Calu3 (cell line): ENCODE measurements around the gene DHX58. TPM values are rescaled to one million over a fixed set of nuclear protein-coding genes. Genes with fewer than 3 reads are reported as not detected.

ENCODE experiments used
- BruUV-seq: library from RNA; stranded (reverse); fragments of 400-500 nt; replicated peaks from 2 replicates; lab custom pipeline; 2021; lab: Mats Ljungman, UMichigan
- CTCF ChIA-PET: fragments of 300-600 bp; sonication (Branson Sonifier 250); formaldehyde crosslinking; loops from one replicate; lab custom pipeline; 2022; ENCODE audit warnings: antibody characterized with exemption; lab: Charles Lee
- DNase-seq: peaks from one replicate; pipeline ENCODE4 v3.0.0; 2022
- H3K27ac Mint-ChIP-seq: one replicate; pipeline ENCODE4 v1.8.0; 2022; ENCODE audit warnings: mixed read lengths; ENCODE audit not compliant: unreplicated experiment
- H3K27me3 Mint-ChIP-seq: one replicate; pipeline ENCODE4 v1.8.0; 2022; ENCODE audit warnings: mixed read lengths; ENCODE audit not compliant: unreplicated experiment
- H3K36me3 Mint-ChIP-seq: one replicate; pipeline ENCODE4 v1.8.0; 2022; ENCODE audit warnings: mild to moderate bottlenecking, moderate library complexity, mixed read lengths; ENCODE audit not compliant: insufficient read depth, unreplicated experiment
- H3K4me1 Mint-ChIP-seq: one replicate; pipeline ENCODE4 v1.8.0; 2022; ENCODE audit warnings: mild to moderate bottlenecking, low read depth, mixed read lengths; ENCODE audit not compliant: unreplicated experiment
- H3K4me3 Mint-ChIP-seq: one replicate; pipeline ENCODE4 v1.8.0; 2022; ENCODE audit warnings: mild to moderate bottlenecking, low read depth, moderate library complexity, mixed read lengths; ENCODE audit not compliant: unreplicated experiment
- H3K9me3 Mint-ChIP-seq: one replicate; pipeline ENCODE4 v1.8.0; 2022; ENCODE audit warnings: low read depth, mixed read lengths; ENCODE audit not compliant: unreplicated experiment
- CTCF ChIP-seq: fragments of 200-600 bp; IDR thresholded peaks from one replicate; pipeline ENCODE4 v1.8.0; 2022; ENCODE audit warnings: antibody characterized with exemption; ENCODE audit not compliant: unreplicated experiment
- intact Hi-C: fragments of 100-400 bp; cut with micrococcal nuclease; formaldehyde crosslinking; loops from one replicate; pipeline ENCODE4 v1.10.0; 2022; ENCODE audit not compliant: unreplicated experiment
- total RNA-seq: library from RNA; stranded (reverse); gene quantifications from 2 replicates; pipeline ENCODE4 v1.2.3, GENCODE V29; 2022

DHX58 gene
- total RNA-seq, 1 experiment from 2014 or later, result 45.6 TPM

GRCh38 chr17:42055496-42055895 is 57.0 kb downstream of the DHX58 start:
- Mint-ChIP-seq H3K9me3 (no peaks in the 10 kb centered on the region), H3K4me3 (no peak overlapping the region), H3K4me1 (peaks cover 7% of the 10 kb centered on the region), H3K36me3 (peaks cover 8% of the 10 kb centered on the region), H3K27ac (no peak overlapping the region), H3K27me3 (peaks cover 77% of the 10 kb centered on the region)
- BruUV-seq, result no TSS peak
- CTCF ChIA-PET, result interaction anchor here (0.5 to 1.5 kb wide), 4 partner anchors 10 to 1992 kb away, joined by 4 to 6 read pairs (median 6); partner anchors contain the start of genes CNP and THRA
- intact Hi-C loops, result no loop called here
- no peak for DNase-seq
- TF ChIP-seq CTCF, result no peak

GRCh38 chr17:42055027-42055426 is 57.5 kb downstream of the DHX58 start:
- CTCF ChIA-PET, result interaction anchor here (0.7 to 1.5 kb wide), 5 partner anchors 10 to 1992 kb away, joined by 3 to 8 read pairs (median 6); partner anchors contain the start of genes CNP, DNAJC7 and THRA
- Mint-ChIP-seq H3K4me1 (peaks cover 7% of the 10 kb centered on the region), H3K27me3 (peaks cover 72% of the 10 kb centered on the region), H3K36me3 (peaks cover 11% of the 10 kb centered on the region), H3K9me3 (no peaks in the 10 kb centered on the region), H3K4me3 (no peak overlapping the region), H3K27ac (no peak overlapping the region)
- BruUV-seq, result no TSS peak
- intact Hi-C loops, result no loop called here
- DNase-seq, result no peak
- no peak for TF ChIP-seq CTCF

- Mint-ChIP-seq H3K27me3 (peaks cover 68% of the 10 kb centered on the region), H3K36me3 (peaks cover 14% of the 10 kb centered on the region), H3K4me3 (no peak overlapping the region), H3K27ac (no peak overlapping the region), H3K9me3 (no peaks in the 10 kb centered on the region), H3K4me1 (peaks cover 7% of the 10 kb centered on the region)
- no peak for DNase-seq
- no peak for TF ChIP-seq CTCF
- BruUV-seq, result no TSS peak
- CTCF ChIA-PET, result interaction anchor here (0.9 to 1.3 kb wide), 3 partner anchors 12 to 311 kb away, joined by 3 to 8 read pairs (median 3); partner anchors contain the start of gene DNAJC7
- intact Hi-C loops, result no loop called here
Measured at GRCh38 chr17:42053731-42054500, 58.6 kb downstream of the DHX58 start.

- DNase-seq, result no peak
- intact Hi-C loops, result no loop called here
- CTCF ChIA-PET, result no interaction called here
- peaks cover 7% of the 10 kb centered on the region for H3K4me1 Mint-ChIP-seq
- H3K27ac Mint-ChIP-seq, result no peak overlapping the region
- peaks cover 63% of the 10 kb centered on the region for H3K27me3 Mint-ChIP-seq
- TF ChIP-seq CTCF, result no peak
- H3K4me3 Mint-ChIP-seq, result no peak overlapping the region
- no TSS peak for BruUV-seq
- H3K9me3 Mint-ChIP-seq, result no peaks in the 10 kb centered on the region
- peaks cover 14% of the 10 kb centered on the region for H3K36me3 Mint-ChIP-seq
Measured at GRCh38 chr17:42052346-42052877, 60.1 kb downstream of the DHX58 start.
